GM23248 (cell line): ENCODE data around the gene RPS10. TPM values are rescaled to one million over a fixed set of nuclear protein-coding genes. Genes with fewer than 3 reads are reported as not detected.
A peak's percentile ranks its signal among the peaks of the same experiment; 100 is the strongest.

ENCODE experiments used
- DNase-seq: peaks from one replicate; pipeline ENCODE4 v3.0.0-alpha.2; 2015
- H2AFZ ChIP-seq: fragments of 200-600 bp; sonication (generic); 2 replicates; pipeline ENCODE4 v1.6.1; 2016; ENCODE audit warnings: antibody characterized with exemption
- H3F3A ChIP-seq: fragments of 200-600 bp; sonication (generic); 2 replicates; pipeline ENCODE4 v1.6.1; 2016; ENCODE audit warnings: mild to moderate bottlenecking, antibody characterized with exemption, mixed run types; ENCODE audit not compliant: insufficient read depth
- H3K27ac ChIP-seq: fragments of 200-600 bp; sonication (generic); 2 replicates; pipeline ENCODE4 v1.5.1; 2016; ENCODE audit warnings: mild to moderate bottlenecking
- H3K27me3 ChIP-seq: fragments of 200-600 bp; sonication (generic); replicated peaks from 2 replicates; pipeline ENCODE4 v1.6.1; 2016; ENCODE audit warnings: mild to moderate bottlenecking; ENCODE audit not compliant: insufficient read depth
- H3K36me3 ChIP-seq: fragments of 200-600 bp; sonication (generic); 2 replicates; pipeline ENCODE4 v1.6.1; 2016; ENCODE audit warnings: low read depth, mild to moderate bottlenecking
- H3K4me1 ChIP-seq: fragments of 200-600 bp; sonication (generic); 2 replicates; pipeline ENCODE4 v1.6.1; 2016; ENCODE audit warnings: mild to moderate bottlenecking; ENCODE audit not compliant: insufficient read depth
- H3K4me2 ChIP-seq: fragments of 200-600 bp; sonication (generic); one replicate; pipeline ENCODE4 v1.6.1; 2016; ENCODE audit warnings: mild to moderate bottlenecking; ENCODE audit not compliant: unreplicated experiment
- H3K4me3 ChIP-seq: fragments of 200-600 bp; sonication (generic); 2 replicates; pipeline ENCODE4 v1.5.1; 2016; ENCODE audit warnings: mild to moderate bottlenecking
- H3K79me2 ChIP-seq: fragments of 200-600 bp; sonication (generic); 2 replicates; pipeline ENCODE4 v1.6.1; 2016; ENCODE audit warnings: mild to moderate bottlenecking; ENCODE audit not compliant: insufficient read depth
- H3K9ac ChIP-seq: fragments of 200-600 bp; sonication (generic); 2 replicates; pipeline ENCODE4 v1.6.1; 2016; ENCODE audit warnings: mild to moderate bottlenecking
- H3K9me2 ChIP-seq: fragments of 200-600 bp; sonication (generic); 2 replicates; pipeline ENCODE4 v1.6.1; 2016; ENCODE audit warnings: mixed run types, mild to moderate bottlenecking, moderate library complexity; ENCODE audit not compliant: insufficient read depth
- H3K9me3 ChIP-seq: fragments of 200-600 bp; sonication (generic); one replicate; pipeline ENCODE4 v1.6.1; 2017; ENCODE audit warnings: low read depth
- H4K20me1 ChIP-seq: fragments of 200-600 bp; sonication (generic); 2 replicates; pipeline ENCODE4 v1.6.0; 2016; ENCODE audit not compliant: insufficient read depth
- EZH2 ChIP-seq: fragments of 200-600 bp; sonication (generic); IDR thresholded peaks from 2 replicates; pipeline ENCODE4 v1.6.1; 2018; ENCODE audit warnings: antibody characterized with exemption, mild to moderate bottlenecking; ENCODE audit not compliant: insufficient read depth, poor library complexity, severe bottlenecking
- EZH2phosphoT487 ChIP-seq: fragments of 200-600 bp; sonication (generic); IDR thresholded peaks from 2 replicates; pipeline ENCODE4 v1.6.1; 2018; ENCODE audit warnings: antibody characterized with exemption, moderate library complexity, mild to moderate bottlenecking, low read depth; ENCODE audit not compliant: insufficient read depth
- WGBS, 2 experiments: methylation state at CpG; one replicate each; pipeline ENCODE4 v1.1.6; 2015 to 2017; ENCODE audit warnings: low lambda C conversion rate in 2 of 2, low coverage in 1 of 2; ENCODE audit errors: missing lambda C conversion rate in 2 of 2; 5-methylcytosine and 5-hydroxymethylcytosine counted together
- in situ Hi-C: fragments of 300-500 bp; cut with MboI; formaldehyde crosslinking; loops from 2 replicates; pipeline ENCODE4 v1.15.0; 2020
- polyA plus RNA-seq: library from polyadenylated mRNA; unstranded; fragments of >200 nt; fragmentation: Nextera tagmentation; extraction: Ambion mirVana; gene quantifications from 2 replicates; pipeline ENCODE4 v1.2.1, GENCODE V29; 2016
- total RNA-seq: library from RNA; depleted of rRNA; stranded (reverse); fragments of >200 nt; shearing (Covaris generic); gene quantifications from 2 replicates; pipeline ENCODE4 v1.2.3, GENCODE V29; 2014

The RPS10 gene
- total and polyA plus RNA-seq, 2 experiments from 2014 or later, result 596 to 2,539 TPM

DNA sequence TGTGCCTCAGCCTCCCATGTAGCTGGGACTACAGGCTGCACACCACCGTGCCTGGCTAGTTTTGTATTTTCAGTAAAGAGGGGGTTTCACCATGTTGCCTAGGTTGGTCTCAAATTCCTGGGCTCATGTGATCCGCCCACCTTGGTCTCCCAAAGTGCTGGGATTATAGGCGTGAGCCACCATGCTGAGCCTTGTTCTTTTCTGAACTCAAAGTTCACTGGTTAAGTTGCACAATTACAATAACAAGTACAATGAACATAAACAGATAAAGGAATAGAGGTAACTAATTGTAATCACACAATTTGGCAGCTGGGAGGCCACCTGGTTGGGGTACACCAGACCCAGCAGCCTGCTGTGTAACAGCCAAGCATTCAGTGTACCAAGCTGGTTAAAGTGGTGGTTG lies 40.1 kb downstream of the RPS10 start:
- TF ChIP-seq EZH2, result no peak
- TF ChIP-seq EZH2phosphoT487, result no peak
- Histone ChIP-seq H3K27ac (no peak overlapping the region), H3K36me3 (no peaks in the 10 kb centered on the region), H3K4me3 (no peak overlapping the region), H4K20me1 (peaks cover 7% of the 10 kb centered on the region; the same call in 1 of the 2 replicates), H3K4me2 (no peak overlapping the region), H3F3A (peaks cover 37% of the 10 kb centered on the region), H2AFZ (no peak overlapping the region), H3K27me3 (no peaks in the 10 kb centered on the region), H3K4me1 (peaks cover 26% of the 10 kb centered on the region), H3K79me2 (peaks cover 100% of the 10 kb centered on the region), H3K9me2 (no peaks in the 10 kb centered on the region), H3K9me3 (no peaks in the 10 kb centered on the region), H3K9ac (no peak overlapping the region)
- DNase-seq, result no peak
- in situ Hi-C loops, result loop anchor here (10.0 kb wide), 1 partner anchor 131 kb away; no protein-coding TSS in a partner anchor
- 96 to 98% methylated on average over 3 of the region's 3 CpGs for WGBS, 2 experiments

DNA sequence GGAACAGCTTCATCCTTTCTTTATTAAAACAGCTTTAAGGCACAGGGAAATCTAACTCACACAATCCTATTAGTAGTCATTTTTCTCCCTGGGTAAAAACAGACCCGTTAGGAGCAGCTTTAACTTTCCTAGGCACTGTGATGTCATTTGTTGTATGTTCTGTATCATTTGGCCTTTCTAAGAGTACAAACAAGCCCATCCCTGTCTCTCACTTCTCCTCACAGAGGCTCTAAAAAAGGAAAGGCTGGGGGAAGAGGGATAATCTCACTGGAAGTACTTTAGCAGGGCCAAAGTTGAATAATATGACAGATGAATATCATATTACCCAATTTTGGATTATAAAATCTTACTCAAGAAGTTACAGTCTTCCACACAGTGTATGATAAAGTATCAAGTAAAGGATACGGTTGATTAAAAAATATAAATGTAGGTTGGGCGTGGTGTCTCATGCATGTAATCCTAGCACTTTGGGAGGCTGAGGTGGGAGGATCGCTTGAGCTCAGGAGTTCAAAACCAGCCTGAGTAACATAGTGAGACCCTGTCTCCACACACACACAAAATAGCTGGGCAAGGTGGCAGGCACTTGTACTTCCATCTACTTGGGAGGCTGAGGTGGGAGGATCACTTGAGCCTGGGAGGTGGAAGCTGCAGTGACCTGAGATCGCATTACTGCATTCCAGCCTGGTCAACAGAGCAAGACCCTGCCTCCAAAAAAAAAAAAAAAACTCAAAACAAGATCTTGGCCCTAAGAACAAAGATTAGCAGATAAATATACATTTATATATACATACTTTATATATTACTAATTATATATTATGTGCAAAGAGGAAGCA lies 41.3 kb downstream of the RPS10 start:
- Histone ChIP-seq H4K20me1 (peaks cover 7% of the 10 kb centered on the region; the same call in 1 of the 2 replicates), H3K4me1 (peaks cover 22% of the 10 kb centered on the region), H2AFZ (no peak overlapping the region), H3F3A (peaks cover 34% of the 10 kb centered on the region), H3K9ac (no peak overlapping the region), H3K79me2 (peaks cover 100% of the 10 kb centered on the region), H3K27me3 (no peaks in the 10 kb centered on the region), H3K4me3 (no peak overlapping the region), H3K4me2 (no peak overlapping the region), H3K36me3 (no peaks in the 10 kb centered on the region), H3K27ac (peak overlapping the region; percentile 67), H3K9me2 (no peaks in the 10 kb centered on the region), H3K9me3 (no peaks in the 10 kb centered on the region)
- TF ChIP-seq EZH2phosphoT487, result no peak
- no peak for TF ChIP-seq EZH2
- WGBS, 2 experiments, result 82 to 84% methylated on average over 5 of the region's 5 CpGs
- DNase-seq, result no peak
- in situ Hi-C loops, result loop anchor here (10.0 kb wide), 1 partner anchor 130 kb away; no protein-coding TSS in a partner anchor

DNA sequence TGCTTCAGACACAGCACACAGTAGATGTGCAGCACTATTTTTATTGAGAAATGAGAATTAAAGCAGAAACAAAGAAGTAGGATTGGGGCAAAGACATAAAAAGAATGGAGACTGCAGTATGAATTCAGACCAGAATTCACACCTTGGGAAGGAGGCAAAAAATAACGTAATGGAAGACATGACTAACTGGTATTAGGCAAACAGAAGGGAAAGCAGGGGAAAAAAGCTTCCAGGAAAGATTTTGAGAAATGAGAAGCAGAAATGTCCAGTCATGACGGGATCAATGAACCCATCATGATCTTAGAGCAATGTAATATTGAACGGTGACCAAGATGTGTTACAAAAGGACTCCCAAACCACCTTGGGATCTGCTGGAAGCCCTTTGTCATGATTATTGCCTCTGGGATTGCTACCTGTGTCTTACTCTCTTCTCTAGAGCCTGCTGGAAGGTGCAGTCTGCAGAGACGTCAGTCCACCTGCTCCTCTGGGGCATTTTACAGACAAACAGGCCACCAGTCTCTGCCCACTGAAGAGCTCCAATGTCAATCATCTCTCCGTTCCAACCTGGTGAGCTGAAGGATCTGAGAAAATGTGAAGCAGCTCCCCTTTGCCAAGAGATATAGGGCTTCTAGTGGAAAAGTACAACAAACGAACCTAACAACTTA lies 42.1 kb downstream of the RPS10 start:
- Histone ChIP-seq H4K20me1 (peaks cover 7% of the 10 kb centered on the region; the same call in 1 of the 2 replicates), H3F3A (peaks cover 34% of the 10 kb centered on the region), H3K27ac (peak overlapping the region; percentile 67), H3K9ac (peak overlapping the region; percentile 27; the same call in 1 of the 2 replicates), H2AFZ (no peak overlapping the region), H3K36me3 (no peaks in the 10 kb centered on the region), H3K4me1 (peaks cover 22% of the 10 kb centered on the region), H3K4me2 (no peak overlapping the region), H3K27me3 (no peaks in the 10 kb centered on the region), H3K9me3 (no peaks in the 10 kb centered on the region), H3K9me2 (no peaks in the 10 kb centered on the region), H3K4me3 (no peak overlapping the region), H3K79me2 (peaks cover 100% of the 10 kb centered on the region)
- in situ Hi-C loops, result loop anchor here (10.0 kb wide), 1 partner anchor 129 kb away; no protein-coding TSS in a partner anchor
- TF ChIP-seq EZH2 (no peak), EZH2phosphoT487 (no peak)
- peak; percentile 69 for DNase-seq
- 64 to 68% methylated on average over 6 of the region's 6 CpGs for WGBS, 2 experiments

DNA sequence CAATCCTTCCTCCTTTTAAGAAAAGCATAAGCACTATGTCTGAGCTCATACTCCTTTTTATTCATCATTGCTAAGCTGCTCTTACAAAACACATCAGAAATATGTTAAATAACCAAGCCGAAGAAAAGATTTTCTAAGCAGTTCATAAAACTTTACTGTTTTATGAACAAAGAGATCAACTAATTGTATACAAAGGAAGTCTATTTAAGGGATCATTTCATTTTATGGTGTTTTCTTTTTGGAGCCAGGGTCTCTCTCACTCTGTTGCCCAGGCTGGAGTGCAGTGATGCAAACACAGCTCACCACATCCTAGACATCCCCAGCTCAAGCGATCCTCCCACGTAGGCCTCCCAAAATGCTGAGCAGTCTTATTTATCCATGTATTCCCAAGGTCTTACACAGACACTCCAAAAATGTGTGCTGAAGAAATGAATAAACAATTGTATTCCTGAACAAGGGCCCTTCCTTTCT lies 42.7 kb downstream of the RPS10 start:
- Histone ChIP-seq H3F3A (peaks cover 36% of the 10 kb centered on the region), H3K27ac (peak overlapping the region; percentile 67), H3K4me3 (no peak overlapping the region), H2AFZ (no peak overlapping the region), H3K9ac (peak overlapping the region; percentile 27; the same call in 1 of the 2 replicates), H3K79me2 (peaks cover 100% of the 10 kb centered on the region), H3K4me2 (no peak overlapping the region), H3K27me3 (no peaks in the 10 kb centered on the region), H4K20me1 (peaks cover 7% of the 10 kb centered on the region; the same call in 1 of the 2 replicates), H3K9me3 (no peaks in the 10 kb centered on the region), H3K36me3 (no peaks in the 10 kb centered on the region), H3K4me1 (peaks cover 24% of the 10 kb centered on the region), H3K9me2 (no peaks in the 10 kb centered on the region)
- TF ChIP-seq EZH2 (no peak), EZH2phosphoT487 (no peak)
- in situ Hi-C loops, result loop anchor here (10.0 kb wide), 1 partner anchor 128 kb away; no protein-coding TSS in a partner anchor
- peak; percentile 52 for DNase-seq
- 92% methylated on average over 3 of the region's 3 CpGs for WGBS, 2 experiments
